Fibroblast of skin of abdomen (primary cell): ENCODE data around the gene PTPRS.

Source experiments
- DNase-seq: peaks from one replicate; pipeline ENCODE4 v3.0.0-alpha.2; 2013

Gene PTPRS

DNA sequence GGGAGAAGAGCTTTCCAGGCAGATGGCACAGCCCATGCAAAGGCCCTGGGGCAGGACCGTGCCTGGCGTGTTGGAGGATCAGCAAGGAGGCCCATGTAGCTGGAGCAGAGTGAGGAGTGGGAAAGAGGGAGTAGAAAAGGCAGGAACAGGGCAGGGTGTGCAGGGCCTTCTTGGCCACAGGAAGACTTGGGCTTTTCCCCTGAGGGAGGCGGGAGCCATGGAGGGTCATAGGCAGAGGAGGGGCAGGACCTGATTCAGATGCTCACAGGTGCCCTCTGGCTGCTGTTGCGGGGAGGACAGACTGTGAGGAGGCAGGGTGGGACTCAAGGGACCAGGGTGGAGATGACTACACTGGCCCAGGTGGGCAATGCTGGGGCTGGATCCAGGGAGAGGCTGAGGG, 13.8 kb upstream of the PTPRS start:
- DNase-seq, result no peak

DNA sequence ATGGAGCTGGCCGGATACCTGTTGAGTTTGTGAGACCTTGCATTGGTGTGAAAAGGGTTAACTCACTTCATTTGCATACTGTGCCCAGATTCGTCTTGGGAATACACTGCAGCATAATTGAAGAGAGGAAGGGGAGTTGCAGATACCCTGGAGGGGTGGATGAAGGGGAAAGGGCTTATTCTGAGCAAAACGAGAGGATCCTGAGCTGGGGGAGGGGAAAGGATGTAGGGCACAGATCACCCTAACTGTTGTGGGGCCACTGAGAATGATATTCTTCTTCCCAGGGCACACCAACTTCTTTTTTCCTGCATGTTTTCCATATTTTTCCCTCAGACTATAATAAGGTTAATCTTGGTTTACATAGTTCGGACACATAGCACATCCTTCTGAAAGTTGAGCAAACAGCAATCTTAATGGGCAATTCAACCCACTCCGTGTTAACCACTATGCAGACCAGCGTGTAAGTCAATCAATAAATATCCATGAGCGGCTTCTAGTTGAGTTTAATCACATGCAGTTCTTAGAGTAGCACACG, 11.7 kb upstream of the PTPRS start:
- peak; percentile 30 for DNase-seq

DNA sequence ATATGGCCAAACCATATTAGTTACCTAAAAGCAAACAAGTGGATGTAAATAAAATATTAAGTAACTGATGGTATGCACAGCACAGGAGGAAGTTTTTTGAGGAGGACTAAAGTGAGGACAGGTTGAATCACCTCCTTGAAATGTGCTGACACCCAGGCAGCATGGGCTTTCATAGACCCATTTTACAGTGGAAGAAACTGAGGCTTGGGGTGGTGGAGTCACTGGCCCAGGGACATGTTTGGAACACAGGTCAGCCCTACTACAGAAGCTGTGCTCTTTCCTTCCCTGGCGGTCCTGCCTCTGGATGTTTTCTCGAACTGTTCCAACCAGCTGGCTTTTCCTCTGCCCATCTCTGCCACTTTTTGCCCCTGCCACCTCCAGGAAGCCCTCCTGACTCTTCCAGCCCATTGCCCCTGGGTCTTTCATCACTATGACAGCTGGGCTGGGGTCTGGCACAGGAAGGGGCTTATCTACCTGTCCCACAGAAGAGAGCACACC, 11.2 kb upstream of the PTPRS start:
- no peak for DNase-seq

- DNase-seq, result no peak
Observed at GRCh38 chr19:5349041-5349440, 8.4 kb upstream of the PTPRS start.

DNA sequence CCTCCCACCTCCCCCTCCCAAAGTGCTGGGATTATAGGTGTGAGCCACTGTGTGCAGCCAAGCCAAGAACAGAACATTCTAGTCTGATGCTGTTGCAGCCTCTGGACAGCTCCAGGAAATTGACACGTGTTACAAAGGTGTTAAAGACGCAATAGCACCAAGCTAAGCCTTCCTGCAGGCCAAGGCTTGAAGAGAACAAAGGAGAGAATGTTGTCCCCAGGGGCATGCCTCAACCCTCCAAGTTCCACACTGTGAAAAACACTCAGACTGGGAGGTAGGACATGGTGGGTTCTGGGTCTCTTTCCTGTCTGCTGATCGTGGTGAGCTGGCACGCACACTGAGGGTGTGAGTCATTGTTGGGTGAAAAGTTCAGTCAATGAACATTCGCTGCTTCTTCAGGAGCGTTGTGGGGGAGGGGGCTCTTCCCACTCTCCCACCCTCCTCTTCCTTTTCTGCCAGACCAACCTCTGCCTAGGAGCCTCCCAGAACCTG, 5.3 kb upstream of the PTPRS start:
- DNase-seq, result peak; percentile 67

DNA sequence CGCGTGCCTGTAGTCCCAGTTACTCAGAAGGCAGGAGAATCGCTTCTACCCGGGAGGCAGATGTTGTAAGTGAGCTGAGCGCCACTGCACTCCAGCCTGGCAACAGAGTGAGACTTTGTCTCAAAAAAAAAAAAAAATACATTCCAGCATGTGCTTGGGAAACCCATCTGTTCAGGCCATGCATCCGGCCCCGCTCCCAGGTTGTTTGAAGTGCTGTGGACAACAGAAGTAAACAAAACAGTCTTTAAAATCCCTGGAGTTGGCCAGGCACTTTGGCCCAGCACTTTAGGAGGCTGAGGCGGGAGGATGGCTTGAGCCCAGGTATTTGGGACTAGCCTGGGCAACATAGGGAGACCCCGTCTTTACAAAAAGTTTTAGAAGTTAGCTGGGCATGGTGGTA, 3.2 kb upstream of the PTPRS start:
- peak; percentile 43 for DNase-seq

DNA sequence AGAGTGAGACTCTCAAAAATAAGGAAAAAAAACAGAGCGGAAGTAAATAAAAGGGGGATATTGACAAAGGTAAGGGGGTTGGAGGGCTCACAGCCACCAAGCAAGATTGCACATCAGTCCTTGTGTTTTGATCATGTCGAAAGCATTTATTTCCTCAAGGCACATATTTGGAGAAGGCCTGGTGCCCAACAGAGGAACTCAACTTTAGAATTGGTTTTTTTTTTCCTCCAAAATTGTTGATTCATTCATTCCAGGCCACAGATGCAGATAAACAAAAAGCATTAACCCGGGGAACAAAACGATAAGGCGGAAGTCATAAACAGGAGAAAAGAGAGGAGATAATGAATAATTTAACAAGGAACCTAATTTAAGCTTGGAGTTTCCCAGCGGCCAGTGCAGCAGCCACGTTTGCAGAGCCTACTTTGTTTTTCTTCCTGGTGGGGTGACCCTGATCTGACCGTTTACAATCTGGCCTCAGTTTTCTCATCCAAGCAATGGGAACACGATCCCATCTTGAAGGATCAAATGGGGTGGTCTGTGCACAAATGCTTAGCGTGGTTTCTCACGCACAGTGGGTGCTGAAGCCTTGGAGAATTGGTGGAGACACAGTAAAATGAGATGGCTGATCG, 2.1 kb upstream of the PTPRS start:
- DNase-seq, result no peak

DNA sequence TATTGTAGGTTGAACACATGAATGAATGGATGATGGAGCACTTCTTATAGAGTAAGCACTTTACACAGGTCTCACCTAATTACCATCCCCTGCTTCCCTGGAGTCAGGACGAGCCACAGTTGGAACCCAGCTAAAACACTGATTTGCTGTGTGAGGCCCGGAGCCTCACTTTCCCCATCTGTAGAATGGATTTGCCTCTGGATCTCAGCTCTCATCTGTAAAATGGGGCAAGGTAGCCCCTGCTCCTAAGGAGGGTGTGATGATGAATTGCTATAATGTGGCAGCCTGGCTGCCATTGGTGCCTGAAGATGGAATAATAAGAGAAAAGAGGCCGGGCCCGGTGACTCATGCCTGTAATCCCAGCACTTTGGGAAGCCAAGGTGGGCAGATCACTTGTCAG, 1.4 kb upstream of the PTPRS start:
- no peak for DNase-seq

DNA sequence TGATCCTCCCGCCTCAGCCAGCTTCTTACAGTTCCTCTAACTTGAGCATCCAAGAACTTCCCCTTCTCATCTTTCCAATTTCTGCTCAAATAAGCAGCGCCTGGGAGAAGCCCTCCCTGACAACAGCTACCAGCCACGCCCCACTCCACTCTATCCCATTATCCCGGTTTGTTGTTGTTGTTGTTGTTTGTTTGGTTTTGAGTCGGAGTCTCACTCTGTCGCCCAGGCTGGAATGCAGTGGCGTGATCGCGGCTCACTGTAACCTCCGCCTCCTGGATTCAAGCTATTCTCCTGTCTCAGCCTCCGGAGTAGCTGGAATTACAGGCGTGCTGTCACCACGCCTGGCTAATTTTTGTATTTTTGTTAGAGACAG, 822 bp upstream of the PTPRS start:
- DNase-seq, result no peak

GRCh38 chr19:5339950-5340636, 519 bp downstream of the PTPRS start:
- peak; percentile 33 for DNase-seq

DNA sequence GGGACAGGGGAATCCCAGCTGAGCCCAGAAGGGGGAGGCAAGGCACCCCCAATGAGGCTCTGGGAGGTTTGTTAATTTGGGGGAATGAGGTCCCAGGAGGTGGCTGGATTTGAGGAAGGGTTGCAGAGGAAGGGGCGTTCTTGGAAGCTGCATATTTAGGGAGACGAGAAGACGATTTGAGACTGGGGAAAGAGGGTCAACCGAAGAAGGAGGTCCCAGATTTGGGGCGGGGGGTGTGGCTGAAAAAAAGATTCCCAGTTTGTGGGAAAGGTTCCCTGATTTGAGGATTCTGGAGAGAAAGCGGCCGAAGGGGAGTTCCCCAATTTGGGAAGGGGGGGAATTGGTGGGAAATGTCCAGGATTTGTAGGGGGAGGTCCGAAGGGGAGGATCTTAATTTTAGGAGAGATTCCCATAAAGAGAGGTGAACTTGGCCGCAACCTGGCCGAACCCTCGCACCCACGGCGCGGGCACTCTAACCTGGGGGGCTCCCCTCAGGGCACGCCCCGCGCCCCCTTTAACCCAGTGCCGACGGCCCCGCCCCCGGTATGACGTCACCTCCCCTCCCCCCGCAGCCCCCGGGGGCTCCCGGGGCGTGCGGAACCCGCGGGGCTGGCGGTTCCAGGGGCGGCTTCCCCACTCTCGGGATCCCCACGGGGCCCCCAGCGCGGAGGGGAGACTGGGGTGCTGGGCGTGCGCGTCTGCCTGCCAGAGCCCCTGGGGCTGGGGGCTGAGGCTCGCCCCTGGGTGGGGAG, 1.2 kb downstream of the PTPRS start:
- DNase-seq, result no peak

GRCh38 chr19:5338656-5339197, 1.9 kb downstream of the PTPRS start:
- DNase-seq, result no peak

DNA sequence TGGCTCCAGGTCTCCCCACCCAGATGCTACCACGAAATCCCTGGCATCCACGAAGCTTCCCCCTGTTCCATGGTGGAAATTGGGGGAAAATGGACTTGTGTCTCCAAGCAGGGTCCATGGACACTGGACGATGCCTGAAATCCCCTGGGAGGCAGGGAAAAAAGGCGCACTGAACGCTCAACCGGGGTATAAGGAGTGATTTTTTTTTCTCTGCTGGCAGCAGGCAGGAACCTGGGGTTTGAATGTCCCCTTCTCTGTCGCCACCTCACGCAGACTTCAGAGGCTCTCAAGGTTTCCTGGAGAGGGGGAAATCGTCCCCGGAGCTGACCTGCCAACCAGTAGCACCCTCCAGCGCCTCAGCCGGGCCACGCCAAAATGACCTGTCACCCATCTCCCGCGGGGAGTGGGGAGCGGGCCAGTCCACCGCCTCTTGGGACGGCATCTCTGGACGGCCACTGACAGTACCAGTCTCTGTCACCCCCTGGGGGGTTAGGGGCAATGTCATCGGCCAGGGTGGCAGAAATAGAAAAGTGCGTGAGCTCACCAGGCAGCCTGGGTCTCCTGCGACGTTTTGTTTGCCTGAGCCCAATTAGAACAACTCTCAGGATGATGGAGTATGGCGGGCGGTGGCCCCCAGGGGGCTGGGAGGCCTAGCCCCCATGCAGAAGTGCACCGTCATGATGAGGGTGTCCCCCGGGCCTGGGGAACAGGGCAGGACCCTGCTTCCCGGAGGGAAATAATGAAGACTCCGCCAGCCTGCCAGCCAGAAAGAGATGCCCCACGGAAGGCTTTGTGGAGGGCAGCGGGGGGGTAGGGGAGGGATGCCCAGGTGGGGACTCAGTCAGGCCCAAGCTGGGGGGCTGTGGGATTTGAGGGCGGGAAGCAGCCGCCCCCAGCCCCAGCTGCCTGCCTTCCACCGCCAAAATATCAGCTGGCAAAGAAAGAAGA, 2.6 kb downstream of the PTPRS start:
- DNase-seq, result no peak

DNA sequence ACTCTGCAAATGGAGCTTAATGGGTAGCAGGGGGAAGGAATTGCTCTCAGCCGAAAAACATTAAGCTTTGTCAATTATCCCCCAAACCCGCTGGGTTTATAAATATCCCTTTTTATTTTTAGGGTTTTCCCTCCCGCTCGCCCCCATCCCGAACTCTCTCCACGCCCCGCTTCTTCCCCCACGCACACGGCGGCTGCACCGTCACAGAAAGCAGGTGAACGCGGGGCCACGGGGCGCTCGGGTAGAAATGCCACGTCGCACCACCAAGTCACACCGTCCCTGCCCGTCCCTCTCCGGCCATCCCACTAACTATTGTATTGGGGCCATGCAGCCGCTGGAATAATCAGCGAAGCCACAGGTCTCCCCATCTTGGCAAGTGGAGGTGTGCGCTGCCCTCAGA, 3.5 kb downstream of the PTPRS start:
- DNase-seq, result no peak

GRCh38 chr19:5336195-5336965, 4.2 kb downstream of the PTPRS start:
- DNase-seq, result no peak

DNA sequence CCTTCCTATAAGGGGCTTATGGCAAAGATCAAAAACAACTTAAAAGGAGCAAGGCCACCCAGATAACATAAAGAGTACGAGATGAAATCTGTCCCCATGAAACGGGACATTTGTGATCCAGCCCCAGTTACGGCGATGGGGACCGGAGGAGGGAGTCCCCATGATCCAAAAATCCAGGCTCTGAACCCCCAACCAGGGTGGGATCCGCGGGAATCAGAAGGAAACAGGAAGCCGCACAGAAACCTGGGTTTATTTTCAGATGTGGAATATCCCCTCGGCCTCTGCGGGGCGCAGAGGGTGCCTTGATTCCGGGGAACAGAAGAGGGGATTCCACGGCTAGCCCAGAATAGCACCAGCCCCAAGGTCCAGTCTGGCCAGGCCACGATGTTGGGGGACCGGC, 5.0 kb downstream of the PTPRS start:
- DNase-seq, result no peak

- no peak for DNase-seq
Observed at GRCh38 chr19:5334824-5335500, 5.7 kb downstream of the PTPRS start.

GRCh38 chr19:5334366-5334739, 6.3 kb downstream of the PTPRS start:
- no peak for DNase-seq

DNA sequence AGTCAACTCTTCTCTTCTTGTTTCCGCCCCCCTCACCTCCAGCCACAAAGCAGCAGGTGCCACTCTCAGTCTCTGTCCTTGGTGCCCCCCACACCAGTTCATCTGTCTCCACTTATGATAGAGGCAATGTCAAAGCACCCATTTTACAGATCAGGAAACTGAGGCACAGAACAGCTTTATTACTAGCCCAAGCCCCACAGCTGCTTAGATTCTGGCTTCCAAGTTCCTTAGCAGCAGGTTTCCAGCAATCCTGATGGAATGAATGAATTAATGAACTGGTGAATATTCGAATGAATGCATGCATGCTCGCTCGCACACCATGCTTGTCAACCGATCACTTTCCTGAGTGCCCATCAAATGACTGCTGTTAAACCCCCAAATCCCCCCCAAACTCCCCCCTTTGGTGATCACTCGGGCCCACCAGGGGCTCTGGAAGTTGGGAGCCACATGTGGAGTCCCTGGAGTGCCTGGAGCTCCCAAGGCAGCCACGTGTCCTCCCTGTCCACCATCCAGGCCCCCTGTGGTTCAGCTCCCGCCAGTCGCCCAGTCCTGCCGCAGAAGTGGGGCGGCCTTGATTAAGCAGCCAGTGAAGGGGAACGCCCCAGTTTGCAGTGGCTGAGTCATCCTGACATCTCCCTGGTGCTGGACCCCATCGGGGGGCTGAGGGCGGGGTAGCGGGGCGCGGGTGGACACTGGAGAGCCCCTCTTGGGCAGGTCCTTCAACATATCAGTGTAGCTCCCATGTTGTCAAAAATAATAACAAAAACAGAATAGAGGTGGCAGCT, 6.8 kb downstream of the PTPRS start:
- DNase-seq, result no peak

DNA sequence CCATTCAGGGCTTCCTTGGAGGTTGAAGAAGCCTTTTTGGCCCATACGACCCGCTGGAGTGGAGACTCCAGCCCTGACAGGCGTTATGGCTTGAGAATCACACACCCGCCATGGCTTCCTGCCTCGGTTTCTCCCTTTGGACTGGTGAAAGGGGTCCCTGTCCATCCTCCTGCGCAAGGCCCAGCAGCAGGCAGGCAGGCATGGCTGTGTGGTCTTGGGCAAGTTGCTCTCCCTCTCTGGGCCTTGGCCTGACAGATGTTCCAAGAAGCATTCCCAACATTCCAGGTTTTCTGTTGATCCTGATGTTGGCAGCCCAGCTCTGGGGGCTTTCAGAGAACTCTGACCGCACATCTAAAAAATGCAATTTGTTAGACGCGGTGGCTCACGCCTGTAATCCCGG, 8.1 kb downstream of the PTPRS start:
- DNase-seq, result no peak
